ENCODE data around the gene VSTM4.

Gene VSTM4

GRCh38 chr10:48970654-48971053, 144.7 kb downstream of the VSTM4 start:
- no peaks in the 10 kb centered on the region for H3K79me2 ChIP-seq (ENCODE audit: insufficient read depth, low read length)
- no peak overlapping the region for H2AFZ ChIP-seq (ENCODE audit: low read depth, low read length)
- H3K27ac ChIP-seq (ENCODE audit: low read length), result no peak overlapping the region
- H3K4me1 ChIP-seq (ENCODE audit: insufficient read depth, low read length), result no peaks in the 10 kb centered on the region
- peak; percentile 83 for ATAC-seq (ENCODE audit: insufficient read depth, low read depth)
- peak; percentile 35 for DNase-seq
- peaks cover 4% of the 10 kb centered on the region for H3K27me3 ChIP-seq (ENCODE audit: insufficient read depth, low read length, poor library complexity)
- no peak for TF ChIP-seq CTCF (IDR thresholded peaks at IDR 0.05; ENCODE audit: borderline replicate concordance, extremely low read depth, low read length, poor library complexity, severe bottlenecking)
- TF ChIP-seq EZH2 (IDR thresholded peaks at IDR 0.05; ENCODE audit: borderline replicate concordance, low read depth, low read length, severe bottlenecking), result no peak
- H3K4me3 ChIP-seq (ENCODE audit: low read depth in 1 of 2, low read length in 2 of 2), result no peak overlapping the region
- no peaks in the 10 kb centered on the region for H3K36me3 ChIP-seq (ENCODE audit: insufficient read depth, low read length)
- no peaks in the 10 kb centered on the region for H4K20me1 ChIP-seq (ENCODE audit: insufficient read depth, low read length)
- no peak overlapping the region for H3K4me2 ChIP-seq (ENCODE audit: insufficient read depth, low read length)
- no peaks in the 10 kb centered on the region for H3K9me3 ChIP-seq (ENCODE audit: insufficient read depth, low read length, severe bottlenecking)
- no peak overlapping the region for H3K9ac ChIP-seq (ENCODE audit: low read depth, low read length)

DNA sequence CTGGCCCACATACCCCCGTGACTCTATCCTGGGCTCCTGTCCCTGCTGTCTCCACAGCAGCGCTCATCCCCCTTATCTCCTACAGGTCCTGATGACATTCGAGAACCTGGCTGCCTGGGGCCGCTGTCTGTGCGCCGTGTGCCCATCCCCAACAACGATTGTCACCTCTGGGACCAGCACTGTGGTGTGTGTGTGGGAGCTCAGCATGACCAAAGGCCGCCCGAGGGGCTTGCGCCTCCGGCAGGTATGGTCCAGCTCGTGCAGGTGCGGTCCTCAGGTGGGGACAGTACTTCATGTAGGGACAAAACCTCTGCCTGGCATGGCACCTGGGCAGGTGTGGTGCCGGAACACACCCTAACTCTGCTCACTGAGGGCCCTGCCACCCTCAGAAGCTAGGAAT, 145.3 kb downstream of the VSTM4 start:
- Histone ChIP-seq H3K9ac (ENCODE audit: low read depth, low read length) (no peak overlapping the region), H3K4me1 (ENCODE audit: insufficient read depth, low read length) (no peaks in the 10 kb centered on the region), H3K4me2 (ENCODE audit: insufficient read depth, low read length) (no peak overlapping the region), H3K27me3 (ENCODE audit: insufficient read depth, low read length, poor library complexity) (peaks cover 4% of the 10 kb centered on the region), H3K27ac (ENCODE audit: low read length) (no peak overlapping the region), H3K9me3 (ENCODE audit: insufficient read depth, low read length, severe bottlenecking) (no peaks in the 10 kb centered on the region), H3K79me2 (ENCODE audit: insufficient read depth, low read length) (no peaks in the 10 kb centered on the region), H3K4me3 (ENCODE audit: low read depth in 1 of 2, low read length in 2 of 2) (no peak overlapping the region), H2AFZ (ENCODE audit: low read depth, low read length) (no peak overlapping the region), H4K20me1 (ENCODE audit: insufficient read depth, low read length) (no peaks in the 10 kb centered on the region), H3K36me3 (ENCODE audit: insufficient read depth, low read length) (no peaks in the 10 kb centered on the region)
- TF ChIP-seq EZH2 (IDR thresholded peaks at IDR 0.05; ENCODE audit: borderline replicate concordance, low read depth, low read length, severe bottlenecking), result no peak
- no peak for TF ChIP-seq CTCF (IDR thresholded peaks at IDR 0.05; ENCODE audit: borderline replicate concordance, extremely low read depth, low read length, poor library complexity, severe bottlenecking)
- ATAC-seq (ENCODE audit: insufficient read depth, low read depth) (no peak), DNase-seq (no peak)

DNA sequence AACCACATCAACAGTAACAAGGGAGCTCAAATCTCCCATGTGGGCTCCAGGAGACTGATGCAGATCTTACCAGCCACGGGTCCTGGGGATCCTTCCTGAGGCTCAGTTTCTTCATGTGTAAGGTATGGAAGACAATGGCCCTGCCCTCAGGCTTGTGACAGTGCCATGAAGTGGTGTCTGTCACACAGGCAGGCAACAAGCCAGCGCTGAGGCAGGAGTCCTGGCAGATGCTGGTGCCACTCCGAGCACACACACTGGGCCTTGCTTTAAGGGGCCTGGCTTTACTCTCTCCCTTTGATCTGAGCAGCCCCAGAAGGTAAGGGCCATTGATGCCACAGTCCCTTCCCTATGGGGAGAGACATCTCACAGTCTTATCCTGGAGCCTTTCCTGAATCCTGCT, 147.3 kb downstream of the VSTM4 start:
- H3K4me1 ChIP-seq (ENCODE audit: insufficient read depth, low read length), result no peaks in the 10 kb centered on the region
- DNase-seq (no peak), ATAC-seq (ENCODE audit: insufficient read depth, low read depth) (no peak)
- TF ChIP-seq EZH2 (IDR thresholded peaks at IDR 0.05; ENCODE audit: borderline replicate concordance, low read depth, low read length, severe bottlenecking), result no peak
- TF ChIP-seq CTCF (IDR thresholded peaks at IDR 0.05; ENCODE audit: borderline replicate concordance, extremely low read depth, low read length, poor library complexity, severe bottlenecking), result no peak
- H3K4me3 ChIP-seq (ENCODE audit: low read depth in 1 of 2, low read length in 2 of 2), result no peak overlapping the region
- no peaks in the 10 kb centered on the region for H3K9me3 ChIP-seq (ENCODE audit: insufficient read depth, low read length, severe bottlenecking)
- H3K27ac ChIP-seq (ENCODE audit: low read length), result no peak overlapping the region
- H3K36me3 ChIP-seq (ENCODE audit: insufficient read depth, low read length), result no peaks in the 10 kb centered on the region
- H3K27me3 ChIP-seq (ENCODE audit: insufficient read depth, low read length, poor library complexity), result peaks cover 4% of the 10 kb centered on the region
- H4K20me1 ChIP-seq (ENCODE audit: insufficient read depth, low read length), result no peaks in the 10 kb centered on the region
- H2AFZ ChIP-seq (ENCODE audit: low read depth, low read length), result no peak overlapping the region
- no peaks in the 10 kb centered on the region for H3K79me2 ChIP-seq (ENCODE audit: insufficient read depth, low read length)
- H3K4me2 ChIP-seq (ENCODE audit: insufficient read depth, low read length), result no peak overlapping the region
- H3K9ac ChIP-seq (ENCODE audit: low read depth, low read length), result no peak overlapping the region

GRCh38 chr10:48965460-48965859, 149.9 kb downstream of the VSTM4 start:
- H3K4me2 ChIP-seq (ENCODE audit: insufficient read depth, low read length), result no peak overlapping the region
- H3K9ac ChIP-seq (ENCODE audit: low read depth, low read length), result no peak overlapping the region
- peaks cover 4% of the 10 kb centered on the region for H3K27me3 ChIP-seq (ENCODE audit: insufficient read depth, low read length, poor library complexity)
- no peaks in the 10 kb centered on the region for H3K4me1 ChIP-seq (ENCODE audit: insufficient read depth, low read length)
- H3K27ac ChIP-seq (ENCODE audit: low read length), result no peak overlapping the region
- no peaks in the 10 kb centered on the region for H3K36me3 ChIP-seq (ENCODE audit: insufficient read depth, low read length)
- no peaks in the 10 kb centered on the region for H4K20me1 ChIP-seq (ENCODE audit: insufficient read depth, low read length)
- H3K4me3 ChIP-seq (ENCODE audit: low read depth in 1 of 2, low read length in 2 of 2), result no peak overlapping the region
- no peak for DNase-seq
- ATAC-seq (ENCODE audit: insufficient read depth, low read depth), result no peak
- H3K9me3 ChIP-seq (ENCODE audit: insufficient read depth, low read length, severe bottlenecking), result no peaks in the 10 kb centered on the region
- no peak overlapping the region for H2AFZ ChIP-seq (ENCODE audit: low read depth, low read length)
- H3K79me2 ChIP-seq (ENCODE audit: insufficient read depth, low read length), result no peaks in the 10 kb centered on the region
- TF ChIP-seq CTCF (IDR thresholded peaks at IDR 0.05; ENCODE audit: borderline replicate concordance, extremely low read depth, low read length, poor library complexity, severe bottlenecking), result no peak
- TF ChIP-seq EZH2 (IDR thresholded peaks at IDR 0.05; ENCODE audit: borderline replicate concordance, low read depth, low read length, severe bottlenecking), result no peak

Measured in DND-41 (cell line).